ENCODE measurements around the gene IPCEF1.

- no peak for TF ChIP-seq EZH2 (IDR thresholded peaks at IDR 0.05; ENCODE audit: insufficient read depth, poor library complexity, severe bottlenecking)
- no peak for TF ChIP-seq EZH2phosphoT487 (IDR thresholded peaks at IDR 0.05; ENCODE audit: insufficient read depth, low read depth)
Observed at GRCh38 chr6:154295733-154296132, 60.9 kb downstream of the IPCEF1 start.

Data from GM23248 (cell line).